HG03378 (cell line): ENCODE results near the gene ASF1A.
A peak's percentile ranks its signal among the peaks of the same experiment; 100 is the strongest.
"Not testable (repeated sequence)": the region's sequence is repeated elsewhere in the genome, so short reads cannot be mapped to it uniquely, and the experiment has no call there.

Experiments
- ATAC-seq: cut with Tn5 transposase; IDR thresholded peaks from one replicate; pipeline ENCODE4 v1.9.1; 2021; ENCODE audit warnings: mild to moderate bottlenecking, moderate library complexity; ENCODE audit not compliant: unreplicated experiment

The ASF1A gene

GRCh38 chr6:118893807-118894424, at the start of gene ASF1A:
ASF1A (plus strand) TSS chr6:118894152; CDS start chr6:118894414, 262 bp downstream.
- ATAC-seq, result peak; percentile 69

- peak; percentile 57 for ATAC-seq
Observed at GRCh38 chr6:118844915-118845314, 49.0 kb upstream of the ASF1A start.

GRCh38 chr6:118853408-118853807, 40.5 kb upstream of the ASF1A start:
- ATAC-seq, result no peak

GRCh38 chr6:118856301-118856700, 37.7 kb upstream of the ASF1A start:
- no peak for ATAC-seq

- ATAC-seq, result peak; percentile 65
Observed at GRCh38 chr6:118859517-118860064, 34.4 kb upstream of the ASF1A start.

GRCh38 chr6:118860363-118860762, 33.6 kb upstream of the ASF1A start:
- no peak for ATAC-seq

GRCh38 chr6:118860880-118861279, 33.1 kb upstream of the ASF1A start:
- no peak for ATAC-seq

- ATAC-seq, result no peak
Observed at GRCh38 chr6:118862443-118862842, 31.5 kb upstream of the ASF1A start.

- ATAC-seq, result peak; percentile 39
Observed at GRCh38 chr6:118864341-118865099, 29.4 kb upstream of the ASF1A start.

GRCh38 chr6:118865100-118865391, 28.9 kb upstream of the ASF1A start:
- ATAC-seq, result peak; percentile 29

- no peak for ATAC-seq
Observed at GRCh38 chr6:118867181-118867580, 26.8 kb upstream of the ASF1A start.

GRCh38 chr6:118868901-118869300, 25.1 kb upstream of the ASF1A start:
- not testable (repeated sequence) for ATAC-seq

- ATAC-seq, result no peak
Observed at GRCh38 chr6:118869350-118869749, 24.6 kb upstream of the ASF1A start.

- no peak for ATAC-seq
Observed at GRCh38 chr6:118869894-118870589, 23.9 kb upstream of the ASF1A start.

GRCh38 chr6:118871331-118871730, 22.6 kb upstream of the ASF1A start:
- no peak for ATAC-seq

GRCh38 chr6:118872318-118872717, 21.6 kb upstream of the ASF1A start:
- no peak for ATAC-seq

GRCh38 chr6:118872726-118873125, 21.2 kb upstream of the ASF1A start:
- ATAC-seq, result no peak

GRCh38 chr6:118873239-118873638, 20.7 kb upstream of the ASF1A start:
- ATAC-seq, result no peak

GRCh38 chr6:118875672-118876071, 18.3 kb upstream of the ASF1A start:
- ATAC-seq, result no peak

- ATAC-seq, result no peak
Observed at GRCh38 chr6:118876198-118876597, 17.8 kb upstream of the ASF1A start.

- no peak for ATAC-seq
Observed at GRCh38 chr6:118876814-118877213, 17.1 kb upstream of the ASF1A start.

- no peak for ATAC-seq
Observed at GRCh38 chr6:118877806-118878205, 16.1 kb upstream of the ASF1A start.
